ENCODE measurements around the gene APOL6.
"Not testable (repeated sequence)": the region's sequence is repeated elsewhere in the genome, so short reads cannot be mapped to it uniquely, and the experiment has no call there.

The APOL6 gene

GRCh38 chr22:35623885-35624284, 24.4 kb upstream of the APOL6 start:
- CTCF ChIA-PET = interaction anchor here (0.6 to 1.0 kb wide), 4 partner anchors 11 to 500 kb away, joined by 3 to 5 read pairs (median 3); no protein-coding TSS in a partner anchor
- H3K27ac ChIP-seq (ENCODE audit: extremely low read depth, low read depth, low read length); H3K36me3 ChIP-seq (ENCODE audit: control insufficient read depth in 2 of 2, insufficient read depth in 1 of 2, low read length in 2 of 2); POLR2A ChIA-PET; H3K4me1 ChIP-seq (ENCODE audit: control insufficient read depth, insufficient read depth, low read length); H3K9me3 ChIP-seq (ENCODE audit: control insufficient read depth, insufficient read depth, low read depth, low read length); H3K4me3 ChIP-seq (ENCODE audit: low read depth, low read length): not testable (repeated sequence)
- TF ChIP-seq ZNF292 (tag by site-specific recombination; IDR thresholded peaks at IDR 0.05; ENCODE audit: borderline replicate concordance, low read depth) = peak; percentile 84; the same call in 1 of the 2 replicates
- peak; percentile 51; the same call in 1 of the 2 replicates for TF ChIP-seq ZNF140 (tag by site-specific recombination; IDR thresholded peaks at IDR 0.05)
- peak; percentile 82 for TF ChIP-seq ZNF558 (tag by site-specific recombination; IDR thresholded peaks at IDR 0.05)
- TF ChIP-seq ZBTB1 (tag by site-specific recombination; IDR thresholded peaks at IDR 0.05) = 0 out of 2 replicates have a peak, but pooled peaks have one; percentile 49
- TF ChIP-seq ZNF664 (tag by site-specific recombination; IDR thresholded peaks at IDR 0.05) = peak; percentile 68; the same call in 1 of the 2 replicates
- TF ChIP-seq ZNF19 (tag by site-specific recombination; IDR thresholded peaks at IDR 0.05; ENCODE audit: low read depth) = peak; percentile 43; the same call in 1 of the 2 replicates
- TF ChIP-seq ZBTB11 (tag by site-specific recombination; conservative IDR thresholded peaks at IDR 0.05; ENCODE audit: low read depth) = peak; percentile 62
- TF ChIP-seq ZBTB21 (tag by site-specific recombination; IDR thresholded peaks at IDR 0.05) = 0 out of 2 replicates have a peak, but pooled peaks have one; percentile 38
- TF ChIP-seq ZXDB (tag by site-specific recombination; IDR thresholded peaks at IDR 0.05) = 0 out of 2 replicates have a peak, but pooled peaks have one; percentile 33
- TF ChIP-seq ZNF394 (tag by site-specific recombination; IDR thresholded peaks at IDR 0.05; ENCODE audit: borderline replicate concordance) = peak; percentile 91
- peak; percentile 88 for TF ChIP-seq ZNF426 (tag by site-specific recombination; IDR thresholded peaks at IDR 0.05)
- peak; percentile 73 for TF ChIP-seq REST (tag by site-specific recombination; IDR thresholded peaks at IDR 0.05)
- peak; percentile 90 for TF ChIP-seq ZNF518A (tag by site-specific recombination; conservative IDR thresholded peaks at IDR 0.05; ENCODE audit: low read depth)
- TF ChIP-seq ZNF433 (tag by site-specific recombination; IDR thresholded peaks at IDR 0.05; ENCODE audit: low read depth) = peak; percentile 60
- TF ChIP-seq ZNF266 (tag by site-specific recombination; IDR thresholded peaks at IDR 0.05; ENCODE audit: low read depth) = peak; percentile 86
- peak; percentile 75 for TF ChIP-seq ZBTB8A (tag by site-specific recombination; IDR thresholded peaks at IDR 0.05)
- 0 out of 2 replicates have a peak, but pooled peaks have one; percentile 26 for TF ChIP-seq ZNF404 (tag by site-specific recombination; IDR thresholded peaks at IDR 0.05)
- TF ChIP-seq ZNF629 (tag by site-specific recombination; IDR thresholded peaks at IDR 0.05) = peak; percentile 51; the same call in 1 of the 2 replicates
- 0 out of 2 replicates have a peak, but pooled peaks have one; percentile 65 for TF ChIP-seq ZNF560 (tag by site-specific recombination; IDR thresholded peaks at IDR 0.05; ENCODE audit: borderline replicate concordance)
- TF ChIP-seq ZNF654 (tag by site-specific recombination; IDR thresholded peaks at IDR 0.05; ENCODE audit: low read depth) = peak; percentile 41
- TF ChIP-seq ZNF623 (tag by site-specific recombination; IDR thresholded peaks at IDR 0.05) = peak; percentile 78
- peak; percentile 43; the same call in 1 of the 2 replicates for TF ChIP-seq ZNF24 (tag by site-specific recombination; IDR thresholded peaks at IDR 0.05)
